Endothelial cell of umbilical vein (primary cell): ENCODE data around the gene TIGD1. TPM values are rescaled to one million over a fixed set of nuclear protein-coding genes. Genes with fewer than 3 reads are reported as not detected.

Source experiments
- BruUV-seq: library from RNA; stranded (reverse); fragments of 400-500 nt; replicated peaks from 2 replicates; lab custom pipeline; 2021; lab: Mats Ljungman, UMichigan
- CTCF ChIA-PET: fragments of 300-600, 350-600 bp; sonication (Branson Sonifier 250); formaldehyde crosslinking; loops from one replicate; lab custom pipeline; 2021; ENCODE audit warnings: antibody characterized with exemption, inconsistent platforms; lab: Charles Lee
- POLR2A ChIA-PET: fragments of 300-600, 350-600 bp; sonication (Branson Sonifier 250); formaldehyde crosslinking; loops from one replicate; lab custom pipeline; 2021; ENCODE audit warnings: antibody characterized with exemption, inconsistent platforms; lab: Charles Lee
- DNase-seq: peaks from one replicate; pipeline ENCODE4 v3.0.0-alpha.2; 2011; ENCODE audit warnings: low read depth, low spot score
- FAIRE-seq: peaks from 2 replicates; lab custom pipeline; 2011; peaks lifted over from hg19 to GRCh38; lab: Jason Lieb, UNC
- H2AFZ ChIP-seq: 2 replicates; pipeline ENCODE4 v1.6.0; 2012; ENCODE audit warnings: low read depth, low read length, control low read depth, inconsistent platforms
- H3K27ac ChIP-seq: 2 replicates; pipeline ENCODE4 v1.5.1; 2011; ENCODE audit warnings: low read depth, mild to moderate bottlenecking, control low read depth, low read length, moderate library complexity; ENCODE audit not compliant: insufficient read depth
- H3K27me3 ChIP-seq, 2 experiments: 2 replicates each; pipeline versions ENCODE4 v1.6.0 to v1.6.1; 2011; ENCODE audit warnings: low read length in 2 of 2, mixed read lengths in 1 of 2; ENCODE audit not compliant: control insufficient read depth in 2 of 2, insufficient read depth in 2 of 2
- H3K36me3 ChIP-seq, 2 experiments: 2 replicates in 1 of 2; 3 replicates in 1 of 2; pipeline ENCODE4 v1.5.1; 2011; ENCODE audit warnings: low read length in 2 of 2, mild to moderate bottlenecking in 1 of 2, moderate library complexity in 1 of 2; ENCODE audit not compliant: control insufficient read depth in 2 of 2, insufficient read depth in 2 of 2; ENCODE audit errors: extremely low read depth in 1 of 2
- H3K4me1 ChIP-seq: 3 replicates; pipeline ENCODE4 v1.5.1; 2011; ENCODE audit warnings: mild to moderate bottlenecking, low read length; ENCODE audit not compliant: control insufficient read depth, insufficient read depth; ENCODE audit errors: extremely low read depth
- H3K4me2 ChIP-seq: 2 replicates; pipeline ENCODE4 v1.6.1; 2011; ENCODE audit warnings: low read length, control low read depth, mixed read lengths; ENCODE audit not compliant: insufficient read depth
- H3K4me3 ChIP-seq, 3 experiments: fragments of 200-600 bp in 1 of 3; sonication (generic), shearing (Covaris generic) in 1 of 3; replicated peaks in 1 of 3; 2 replicates each; pipeline ENCODE4 v1.5.1; 2011 to 2016; ENCODE audit warnings: control low read depth in 3 of 3, low read length in 3 of 3, mild to moderate bottlenecking in 2 of 3, inconsistent platforms in 1 of 3, low read depth in 1 of 3, moderate library complexity in 1 of 3; ENCODE audit not compliant: insufficient read depth in 1 of 3
- H3K79me2 ChIP-seq: 2 replicates; pipeline ENCODE4 v1.6.0; 2012; ENCODE audit warnings: low read length, inconsistent platforms; ENCODE audit not compliant: control insufficient read depth, insufficient read depth
- H3K9ac ChIP-seq: replicated peaks from 2 replicates; pipeline ENCODE3; 2011; ENCODE audit warnings: low read length, control low read depth; ENCODE audit not compliant: insufficient read depth; ENCODE audit errors: extremely low read depth
- H3K9me1 ChIP-seq: replicated peaks from 3 replicates; pipeline ENCODE4 v1.6.0; 2011; ENCODE audit warnings: mild to moderate bottlenecking, low read length; ENCODE audit not compliant: control insufficient read depth, insufficient read depth; ENCODE audit errors: extremely low read depth
- H3K9me3 ChIP-seq: replicated peaks from 2 replicates; pipeline ENCODE4 v1.5.1; 2012; ENCODE audit warnings: low read length, inconsistent platforms; ENCODE audit not compliant: control insufficient read depth, insufficient read depth
- H4K20me1 ChIP-seq: replicated peaks from 2 replicates; pipeline ENCODE3; 2011; ENCODE audit warnings: mild to moderate bottlenecking, low read length; ENCODE audit not compliant: control insufficient read depth, insufficient read depth; ENCODE audit errors: extremely low read depth
- EZH2 ChIP-seq: IDR thresholded peaks from 2 replicates; pipeline ENCODE4 v1.6.1; 2012; ENCODE audit warnings: borderline replicate concordance, low read depth, mild to moderate bottlenecking, moderate library complexity, low read length, inconsistent platforms; ENCODE audit not compliant: severe bottlenecking
- GATA2 ChIP-seq: IDR thresholded peaks from 2 replicates; pipeline ENCODE4 v1.7.0; 2011; ENCODE audit warnings: low read depth, mild to moderate bottlenecking, moderate library complexity, mixed read lengths, low read length; ENCODE audit not compliant: insufficient read length, insufficient read depth
- JUN ChIP-seq: IDR thresholded peaks from 2 replicates; pipeline ENCODE4 v1.6.1; 2011; ENCODE audit warnings: borderline replicate concordance, low read depth; ENCODE audit not compliant: insufficient read length, insufficient read depth
- MYC ChIP-seq: IDR thresholded peaks from one replicate; pipeline ENCODE4 v1.6.1; 2011; ENCODE audit warnings: mild to moderate bottlenecking, low read depth, low read length
- POLR2A ChIP-seq: IDR thresholded peaks from 2 replicates; pipeline ENCODE4 v1.6.1; 2012; ENCODE audit warnings: low read depth, mild to moderate bottlenecking, control low read depth, low read length
- POLR2AphosphoS5 ChIP-seq: IDR thresholded peaks from 2 replicates; pipeline ENCODE4 v1.6.1; 2012; ENCODE audit warnings: low read depth, mild to moderate bottlenecking, control low read depth, low read length, moderate library complexity; ENCODE audit not compliant: insufficient read depth
- dilution Hi-C: fragments of 300-500 bp; cut with MboI; formaldehyde crosslinking; loops from one replicate; pipeline ENCODE4 v1.15.0; 2019; ENCODE audit warnings: low sequenced_read_pairs; ENCODE audit not compliant: extremely low pct_ligation_motif_present
- intact Hi-C: fragments of 100-400 bp; cut with micrococcal nuclease; formaldehyde crosslinking; loops from one replicate; pipeline ENCODE4 v1.10.0; 2022
- polyA plus RNA-seq, 4 experiments: library from polyadenylated mRNA; depleted of rRNA in 3 of 4; stranded (reverse) in 3 of 4; unstranded in 1 of 4; fragments of >200 nt; gene quantifications; 2 replicates each; pipeline versions ENCODE4 v1.2.1 to v1.2.3, GENCODE V29; 2011 to 2012; ENCODE audit warnings: missing spikeins in 1 of 4
- total RNA-seq: library from RNA; stranded (reverse); gene quantifications from 2 replicates; pipeline ENCODE4 v1.2.3, GENCODE V29; 2021
- TF ChIP-seq, protein P1 (sequence below), 2 donors: IDR thresholded peaks; 1 replicate in 1 of 2; 2 replicates in 1 of 2; pipeline ENCODE4 v1.5.1; 2011; ENCODE audit warnings: low read length in 2 of 2, mild to moderate bottlenecking in 2 of 2, moderate library complexity in 2 of 2, control low read depth in 1 of 2, inconsistent platforms in 1 of 2, low read depth in 1 of 2; ENCODE audit not compliant: insufficient read depth in 1 of 2; ENCODE audit errors: extremely low read depth in 1 of 2
- TF ChIP-seq, protein P2 (sequence below): IDR thresholded peaks from 2 replicates; pipeline ENCODE4 v1.6.1; 2011; ENCODE audit not compliant: insufficient read depth, insufficient read length

Gene TIGD1
- total and polyA plus RNA-seq, 2 donors (not counting 3 experiments of a cell fraction or from before 2014, with no cell fraction given) = 1.6 to 3.3 TPM

DNA sequence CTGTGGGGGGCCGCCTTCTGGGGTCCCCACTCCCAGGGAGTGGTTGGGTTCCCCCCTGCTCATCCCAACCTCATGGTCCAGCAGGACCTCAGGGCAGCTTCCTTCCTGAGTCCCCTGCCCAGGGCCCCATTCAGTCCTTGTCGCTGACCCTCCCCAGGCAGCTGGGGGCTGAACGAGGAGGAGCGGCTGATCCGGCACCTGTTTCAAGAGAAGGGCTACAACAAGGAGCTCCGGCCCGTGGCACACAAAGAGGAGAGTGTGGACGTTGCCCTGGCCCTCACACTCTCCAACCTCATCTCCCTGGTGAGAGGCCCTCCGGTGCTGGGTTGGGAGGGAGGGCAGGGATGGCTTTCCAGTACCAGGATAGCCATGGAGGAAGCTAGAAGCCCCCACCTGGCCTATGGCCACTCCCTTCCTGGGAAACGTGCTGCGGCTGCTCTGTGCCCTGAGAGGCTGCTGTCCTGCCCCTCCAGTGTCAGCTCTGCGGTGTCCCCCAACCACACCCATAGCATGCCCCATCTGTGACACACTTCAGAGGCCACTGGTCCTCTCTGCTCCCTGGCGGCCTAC, 23.9 kb downstream of the TIGD1 start:
- DNase-seq (no peak), FAIRE-seq (no peak)
- H3K4me1 ChIP-seq = no peaks in the 10 kb centered on the region
- H3K36me3 ChIP-seq = no peaks in the 10 kb centered on the region
- no peak overlapping the region for H2AFZ ChIP-seq
- H3K9me1 ChIP-seq = no peaks in the 10 kb centered on the region
- no peaks in the 10 kb centered on the region for H3K9me3 ChIP-seq
- intact Hi-C loops (no loop called here), dilution Hi-C loops (no loop called here)
- H3K27ac ChIP-seq = no peak overlapping the region
- no peak overlapping the region for H3K4me2 ChIP-seq
- BruUV-seq = no TSS peak
- H3K79me2 ChIP-seq = no peaks in the 10 kb centered on the region
- ChIA-PET CTCF (interaction anchor here (1.3 kb wide), 1 partner anchor 79 kb away, joined by 3 read pairs; no protein-coding TSS in a partner anchor), POLR2A (no interaction called here)
- H3K27me3 ChIP-seq = peaks cover 15 to 17% of the 10 kb centered on the region in 2 experiments
- H4K20me1 ChIP-seq = no peaks in the 10 kb centered on the region
- H3K4me3 ChIP-seq = no peak overlapping the region
- TF ChIP-seq JUN = no peak
- TF ChIP-seq GATA2 = no peak
- TF ChIP-seq, protein P1, sequence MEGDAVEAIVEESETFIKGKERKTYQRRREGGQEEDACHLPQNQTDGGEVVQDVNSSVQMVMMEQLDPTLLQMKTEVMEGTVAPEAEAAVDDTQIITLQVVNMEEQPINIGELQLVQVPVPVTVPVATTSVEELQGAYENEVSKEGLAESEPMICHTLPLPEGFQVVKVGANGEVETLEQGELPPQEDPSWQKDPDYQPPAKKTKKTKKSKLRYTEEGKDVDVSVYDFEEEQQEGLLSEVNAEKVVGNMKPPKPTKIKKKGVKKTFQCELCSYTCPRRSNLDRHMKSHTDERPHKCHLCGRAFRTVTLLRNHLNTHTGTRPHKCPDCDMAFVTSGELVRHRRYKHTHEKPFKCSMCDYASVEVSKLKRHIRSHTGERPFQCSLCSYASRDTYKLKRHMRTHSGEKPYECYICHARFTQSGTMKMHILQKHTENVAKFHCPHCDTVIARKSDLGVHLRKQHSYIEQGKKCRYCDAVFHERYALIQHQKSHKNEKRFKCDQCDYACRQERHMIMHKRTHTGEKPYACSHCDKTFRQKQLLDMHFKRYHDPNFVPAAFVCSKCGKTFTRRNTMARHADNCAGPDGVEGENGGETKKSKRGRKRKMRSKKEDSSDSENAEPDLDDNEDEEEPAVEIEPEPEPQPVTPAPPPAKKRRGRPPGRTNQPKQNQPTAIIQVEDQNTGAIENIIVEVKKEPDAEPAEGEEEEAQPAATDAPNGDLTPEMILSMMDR (IDR thresholded peaks at IDR 0.05; ENCODE audit: extremely low read depth in 1 of 2, insufficient read depth in 1 of 2, low read depth in 1 of 2, low read length in 2 of 2) = no peak
- no peak for TF ChIP-seq MYC
- no peak for TF ChIP-seq POLR2AphosphoS5
- TF ChIP-seq, protein P2, sequence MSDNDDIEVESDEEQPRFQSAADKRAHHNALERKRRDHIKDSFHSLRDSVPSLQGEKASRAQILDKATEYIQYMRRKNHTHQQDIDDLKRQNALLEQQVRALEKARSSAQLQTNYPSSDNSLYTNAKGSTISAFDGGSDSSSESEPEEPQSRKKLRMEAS = no peak
- no peak for TF ChIP-seq POLR2A
- no peak for TF ChIP-seq EZH2
- no peak overlapping the region for H3K9ac ChIP-seq
